ENCODE measurements around the gene ZRANB1.

ZRANB1 gene

GRCh38 chr10:125005312-125006187, 63.6 kb downstream of the ZRANB1 start:
- DNase-seq (ENCODE audit: low spot score) = no peak

DNA sequence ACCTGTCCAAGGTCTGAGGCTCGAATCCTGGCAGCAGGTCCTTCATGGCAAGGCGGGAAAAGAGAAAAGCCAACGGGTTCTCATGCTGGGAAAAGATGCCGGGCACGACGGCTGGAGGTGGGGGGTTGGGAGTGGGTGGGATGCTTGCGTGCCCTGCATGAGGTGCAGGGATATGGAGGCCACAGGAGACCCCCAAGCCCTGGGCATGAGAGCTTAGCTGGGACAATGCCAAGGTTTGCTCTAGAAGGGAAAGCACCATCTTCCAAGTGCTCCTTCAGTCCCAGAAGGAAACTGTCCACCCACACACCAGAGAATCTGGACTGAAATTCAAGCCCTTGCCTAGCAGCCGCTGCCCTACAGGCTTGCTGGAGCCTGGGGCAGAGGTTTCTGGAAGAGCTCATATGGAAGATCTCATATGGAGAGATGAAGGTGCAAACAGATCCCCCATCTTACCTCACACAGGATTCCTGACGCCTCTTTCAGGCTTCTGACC, 64.3 kb downstream of the ZRANB1 start:
- no peak for DNase-seq (ENCODE audit: low spot score)

DNA sequence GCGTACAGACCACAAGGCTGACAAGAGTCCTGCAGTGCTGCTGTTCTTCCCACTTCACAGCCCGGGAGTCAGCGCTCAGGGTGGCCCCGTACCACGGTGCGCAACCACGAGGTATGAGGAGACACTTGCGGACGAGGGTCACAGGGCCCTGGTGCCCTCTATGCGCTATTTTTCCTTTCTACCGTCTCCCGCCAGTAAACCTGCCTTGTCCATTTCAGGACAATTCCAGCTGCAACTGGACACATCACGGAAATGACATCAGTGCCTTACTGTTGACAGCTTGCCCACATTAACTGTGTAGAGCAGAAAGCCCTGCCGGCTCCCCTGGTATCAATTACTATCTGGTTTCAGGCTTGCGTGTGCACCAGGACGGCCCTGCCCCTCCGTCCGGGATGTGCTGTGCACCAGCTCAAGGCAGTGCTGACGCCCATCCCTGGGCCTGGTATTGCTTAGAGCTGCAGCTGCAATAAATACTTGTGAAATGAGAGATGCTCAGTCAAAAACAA, 65.1 kb downstream of the ZRANB1 start:
- no peak for DNase-seq (ENCODE audit: low spot score)

GRCh38 chr10:125007436-125007835, 65.5 kb downstream of the ZRANB1 start:
- no peak for DNase-seq (ENCODE audit: low spot score)

DNA sequence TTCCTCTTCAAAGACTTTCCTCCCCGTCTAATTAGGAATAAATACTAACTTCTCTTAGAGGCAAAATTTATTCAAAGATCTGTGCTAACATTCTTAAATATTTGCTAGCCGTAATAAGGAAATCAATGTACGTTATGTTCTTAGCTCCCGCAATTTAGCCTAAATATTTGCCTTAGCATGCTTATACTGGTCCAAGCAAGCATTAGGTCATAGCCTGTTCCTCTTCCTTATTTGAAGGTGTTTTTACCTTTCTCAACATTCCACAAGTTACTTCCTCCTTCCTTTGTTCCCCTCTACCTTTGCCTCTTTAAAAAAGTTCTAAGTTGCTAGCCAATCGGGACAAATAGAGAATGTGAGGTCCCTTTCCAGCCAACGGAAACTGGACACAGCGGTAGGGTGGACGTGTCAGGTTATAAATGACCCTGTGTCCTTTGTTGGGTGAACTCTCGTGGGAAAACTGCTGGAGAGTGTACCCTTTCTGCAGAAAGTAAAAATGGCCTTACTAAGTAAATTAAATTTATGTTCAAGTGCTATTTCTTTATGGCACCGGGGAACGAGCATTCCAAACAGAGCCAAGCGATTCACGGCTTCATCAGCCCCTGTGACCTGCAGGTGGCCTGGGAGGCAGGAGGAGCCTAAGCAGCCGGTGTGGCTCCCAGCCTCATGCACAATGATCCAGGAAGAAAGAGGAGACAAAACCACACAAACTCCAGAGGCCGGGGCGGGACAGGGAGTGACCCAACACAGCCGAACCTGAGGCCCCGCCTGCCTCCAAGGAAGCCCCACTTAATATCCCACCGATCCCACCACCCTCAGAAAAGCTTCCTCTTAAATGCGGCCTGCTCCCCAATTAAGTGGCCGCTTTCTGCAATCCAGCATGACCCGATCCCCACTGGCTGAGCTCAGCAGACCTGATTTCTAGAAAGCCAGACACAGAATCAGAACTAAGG, 67.0 kb downstream of the ZRANB1 start:
- DNase-seq (ENCODE audit: low spot score) = no peak

DNA sequence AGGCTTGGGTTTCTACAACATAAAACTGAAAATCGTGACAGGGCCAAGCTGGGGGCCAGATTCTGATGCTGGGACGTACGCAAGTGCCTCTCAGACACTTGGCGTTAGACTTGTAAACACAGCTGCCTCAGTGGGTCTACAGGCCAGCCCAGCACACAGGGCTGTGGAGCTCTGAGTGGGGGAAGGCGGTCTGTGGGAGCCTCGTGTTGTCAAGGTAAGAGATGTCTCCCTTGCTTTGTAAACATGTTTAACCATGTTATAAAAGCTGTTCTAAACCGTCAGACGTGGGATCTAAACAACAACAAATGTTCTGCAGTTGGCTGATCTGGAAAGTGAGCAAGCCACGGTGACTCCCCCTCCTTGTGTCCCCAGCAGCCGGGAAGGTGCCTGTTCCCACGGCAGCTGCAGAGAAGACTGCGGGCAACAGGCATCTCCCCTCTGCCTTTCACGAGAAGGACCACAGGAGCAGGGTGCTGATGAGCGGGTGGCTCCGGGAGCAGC, 67.8 kb downstream of the ZRANB1 start:
- DNase-seq (ENCODE audit: low spot score) = no peak

DNA sequence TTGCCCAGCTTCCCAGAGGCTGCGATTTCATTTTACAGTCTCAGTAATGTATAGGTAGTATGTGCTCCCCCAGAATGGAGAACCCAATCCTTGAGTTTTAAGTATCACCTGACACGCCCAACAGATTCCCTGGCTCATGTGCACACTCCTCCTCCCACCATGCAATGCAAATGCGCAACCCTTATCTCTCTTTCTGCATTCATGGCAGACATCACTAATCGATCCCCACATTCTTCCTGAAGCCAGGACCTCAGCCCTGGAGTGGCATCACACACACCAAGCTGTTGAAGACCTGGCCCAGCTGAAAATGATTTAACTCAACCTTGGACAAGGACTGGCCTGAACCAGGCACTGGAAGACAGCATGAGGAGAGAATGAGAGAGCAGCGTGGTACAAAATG, 68.4 kb downstream of the ZRANB1 start:
- no peak for DNase-seq (ENCODE audit: low spot score)

DNA sequence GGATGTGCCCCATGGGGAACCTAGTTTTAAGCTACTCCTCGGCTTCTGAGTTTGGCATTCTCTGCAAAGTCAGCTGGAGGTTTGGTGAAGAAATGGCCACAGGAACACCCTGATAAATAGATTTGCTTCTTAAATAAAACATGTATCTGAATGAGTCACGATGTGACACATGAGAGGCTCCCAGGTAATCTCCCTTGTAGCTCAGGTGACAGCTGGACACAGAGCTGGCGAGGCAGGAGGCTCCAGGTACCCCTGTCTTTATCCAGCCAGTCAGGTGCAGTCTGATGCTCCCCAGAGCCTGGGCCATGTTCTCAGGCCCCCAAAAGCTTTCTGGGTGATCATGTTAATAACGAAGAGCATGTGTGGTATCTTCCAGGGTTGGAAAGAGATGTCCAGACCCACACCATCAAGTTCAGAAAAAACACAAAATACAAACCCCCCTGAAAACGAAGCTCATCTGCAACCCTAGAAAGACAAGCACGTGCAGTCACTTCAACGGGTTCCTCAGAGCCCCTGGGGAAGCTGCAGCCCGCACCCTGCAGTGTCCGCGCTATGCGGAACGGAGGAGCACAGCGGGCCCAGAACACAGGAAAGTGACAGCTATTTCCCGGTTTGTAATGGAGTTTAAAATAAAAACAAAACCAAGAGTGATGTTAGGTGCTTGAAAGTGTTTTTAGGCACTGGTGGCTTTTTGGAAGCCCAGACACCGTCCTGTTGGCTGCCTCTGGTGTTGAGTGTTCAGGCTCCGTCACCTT, 69.4 kb downstream of the ZRANB1 start:
- no peak for DNase-seq (ENCODE audit: low spot score)

GRCh38 chr10:125011926-125012705, 70.2 kb downstream of the ZRANB1 start:
- no peak for DNase-seq (ENCODE audit: low spot score)

DNA sequence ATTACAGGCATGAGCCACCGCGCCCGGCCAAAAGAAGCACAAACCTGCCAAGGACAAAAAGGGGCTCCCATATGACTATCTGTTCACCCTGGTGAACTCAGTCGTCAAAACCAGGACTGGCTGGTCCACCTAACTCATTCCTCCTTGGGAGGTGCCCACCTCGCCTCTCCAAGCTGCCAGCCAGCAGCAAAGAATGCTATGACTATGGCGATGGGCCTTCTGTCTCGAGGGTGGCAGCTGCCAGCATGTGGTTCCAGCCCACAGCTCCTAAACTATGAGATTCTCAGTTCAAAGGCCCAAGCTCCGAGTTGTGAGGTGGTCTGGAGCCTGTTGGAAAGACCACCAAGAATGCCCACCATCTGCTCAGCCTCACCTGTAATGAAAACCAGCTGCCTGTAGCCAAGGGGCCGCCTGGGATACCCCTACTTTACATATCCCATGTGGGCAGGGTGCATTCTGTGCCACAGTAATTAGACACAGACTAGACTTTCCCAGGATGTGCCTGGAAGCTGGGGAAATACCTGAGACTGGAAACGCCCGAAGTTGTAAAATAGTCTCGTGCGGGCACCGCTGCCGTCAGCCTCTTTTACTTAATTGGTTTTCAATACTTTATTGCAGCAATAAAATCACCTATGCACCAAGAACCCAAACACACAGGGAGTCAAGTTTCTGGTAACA, 71.1 kb downstream of the ZRANB1 start:
- DNase-seq (ENCODE audit: low spot score) = no peak

GRCh38 chr10:125013529-125013872, 71.6 kb downstream of the ZRANB1 start:
- DNase-seq (ENCODE audit: low spot score) = no peak

- DNase-seq (ENCODE audit: low spot score) = no peak
Observed at GRCh38 chr10:125014086-125014830, 72.3 kb downstream of the ZRANB1 start.

- DNase-seq (ENCODE audit: low spot score) = no peak
Observed at GRCh38 chr10:125014836-125015355, 73.0 kb downstream of the ZRANB1 start.

GRCh38 chr10:125015356-125015944, 73.5 kb downstream of the ZRANB1 start:
- no peak for DNase-seq (ENCODE audit: low spot score)

- no peak for DNase-seq (ENCODE audit: low spot score)
Observed at GRCh38 chr10:125016123-125016522, 74.2 kb downstream of the ZRANB1 start.

- DNase-seq (ENCODE audit: low spot score) = no peak
Observed at GRCh38 chr10:125016611-125017202, 74.8 kb downstream of the ZRANB1 start.

DNA sequence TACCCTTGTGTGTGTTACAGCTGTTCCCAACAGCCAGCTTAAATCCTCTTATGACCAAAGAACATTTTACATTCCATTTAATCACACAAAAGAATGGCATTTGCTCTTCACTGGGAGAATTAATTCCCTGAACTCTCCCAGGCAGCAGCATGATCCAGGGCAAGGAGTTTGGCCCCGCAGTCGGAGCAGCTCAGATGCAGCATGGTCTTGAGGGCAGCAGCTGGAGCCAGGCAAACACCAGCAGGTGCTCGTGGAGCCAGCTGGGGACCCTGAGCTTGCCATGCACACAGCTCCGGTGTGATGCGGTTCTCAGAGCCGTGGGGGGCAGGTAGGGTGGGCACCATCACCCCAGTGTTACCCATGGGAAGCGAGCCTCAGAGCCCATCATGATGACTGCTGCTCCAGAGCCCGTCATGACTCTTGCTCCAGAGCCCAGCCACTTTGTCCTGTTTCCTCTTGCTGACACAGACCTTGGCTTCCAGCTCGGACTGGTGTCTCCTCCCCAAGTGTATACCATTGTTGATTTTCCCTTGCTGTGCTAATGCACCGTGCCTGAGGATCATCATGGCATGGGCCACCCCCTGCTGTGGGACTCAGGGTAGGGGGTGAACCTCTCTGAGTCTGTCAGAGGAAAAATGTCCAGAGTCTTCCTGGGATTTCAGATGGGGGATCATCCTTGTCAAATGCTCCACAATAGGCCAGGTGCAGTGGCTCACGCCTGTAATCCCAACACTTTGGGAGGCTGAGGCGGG, 75.8 kb downstream of the ZRANB1 start:
- DNase-seq (ENCODE audit: low spot score) = no peak

Data from CD4-positive, alpha-beta T cell treated with Interleukin-6 at 100 ng/mL for 8 hours (primary cell).